ENCODE results near the gene DNAAF5.
"Not testable (repeated sequence)": the region's sequence is repeated elsewhere in the genome, so short reads cannot be mapped to it uniquely, and the experiment has no call there.

DNAAF5 gene

GRCh38 chr7:746155-747061, 19.9 kb downstream of the DNAAF5 start:
- no peak for DNase-seq (ENCODE audit: low read depth, low spot score)

- DNase-seq (ENCODE audit: low read depth, low spot score), result no peak
Observed at GRCh38 chr7:747186-747585, 20.7 kb downstream of the DNAAF5 start.

- no peak for DNase-seq (ENCODE audit: low read depth, low spot score)
Observed at GRCh38 chr7:748446-748845, 21.9 kb downstream of the DNAAF5 start.

GRCh38 chr7:749140-749551, 22.6 kb downstream of the DNAAF5 start:
- DNase-seq (ENCODE audit: low read depth, low spot score), result peak; percentile 44

- DNase-seq (ENCODE audit: low read depth, low spot score), result no peak
Observed at GRCh38 chr7:750111-750905, 23.8 kb downstream of the DNAAF5 start.

- no peak for DNase-seq (ENCODE audit: low read depth, low spot score)
Observed at GRCh38 chr7:751826-752225, 25.3 kb downstream of the DNAAF5 start.

- not testable (repeated sequence) for DNase-seq (ENCODE audit: low read depth, low spot score)
Observed at GRCh38 chr7:752256-752655, 25.8 kb downstream of the DNAAF5 start.

- no peak for DNase-seq (ENCODE audit: low read depth, low spot score)
Observed at GRCh38 chr7:753190-753589, 26.7 kb downstream of the DNAAF5 start.

- DNase-seq (ENCODE audit: low read depth, low spot score), result no peak
Observed at GRCh38 chr7:754531-755412, 28.3 kb downstream of the DNAAF5 start.

- no peak for DNase-seq (ENCODE audit: low read depth, low spot score)
Observed at GRCh38 chr7:755413-755805, 28.9 kb downstream of the DNAAF5 start.

GRCh38 chr7:756231-756927, 29.9 kb downstream of the DNAAF5 start:
- no peak for DNase-seq (ENCODE audit: low read depth, low spot score)

GRCh38 chr7:756928-757560, 30.5 kb downstream of the DNAAF5 start:
- no peak for DNase-seq (ENCODE audit: low read depth, low spot score)

GRCh38 chr7:757741-758163, 31.3 kb downstream of the DNAAF5 start:
- no peak for DNase-seq (ENCODE audit: low read depth, low spot score)

- no peak for DNase-seq (ENCODE audit: low read depth, low spot score)
Observed at GRCh38 chr7:759569-759968, 33.1 kb downstream of the DNAAF5 start.

- no peak for DNase-seq (ENCODE audit: low read depth, low spot score)
Observed at GRCh38 chr7:760006-760405, 33.5 kb downstream of the DNAAF5 start.

- no peak for DNase-seq (ENCODE audit: low read depth, low spot score)
Observed at GRCh38 chr7:761101-761500, 34.6 kb downstream of the DNAAF5 start.

- DNase-seq (ENCODE audit: low read depth, low spot score), result no peak
Observed at GRCh38 chr7:761631-762030, 35.1 kb downstream of the DNAAF5 start.

GRCh38 chr7:762885-763284, 36.4 kb downstream of the DNAAF5 start:
- DNase-seq (ENCODE audit: low read depth, low spot score), result no peak

GRCh38 chr7:763762-764161, 37.3 kb downstream of the DNAAF5 start:
- no peak for DNase-seq (ENCODE audit: low read depth, low spot score)

- DNase-seq (ENCODE audit: low read depth, low spot score), result no peak
Observed at GRCh38 chr7:765383-765782, 38.9 kb downstream of the DNAAF5 start.

GRCh38 chr7:767580-767940, 41.1 kb downstream of the DNAAF5 start:
- no peak for DNase-seq (ENCODE audit: low read depth, low spot score)

Data from astrocyte of the hippocampus (primary cell).